Loucy (cell line): ENCODE results near the gene LYRM4.

ENCODE experiments used
- EZH2phosphoT487 ChIP-seq: fragments of 200-600 bp; IDR thresholded peaks from 2 replicates; pipeline ENCODE4 v1.6.1; 2018; ENCODE audit warnings: antibody characterized with exemption, mild to moderate bottlenecking, moderate library complexity, borderline replicate concordance
- TF ChIP-seq, protein P1 (sequence below): fragments of 200-600 bp; sonication (generic); conservative IDR thresholded peaks from 2 replicates; pipeline ENCODE4 v1.5.1; 2014; ENCODE audit warnings: mild to moderate bottlenecking, antibody characterized with exemption, low read length

DNA sequence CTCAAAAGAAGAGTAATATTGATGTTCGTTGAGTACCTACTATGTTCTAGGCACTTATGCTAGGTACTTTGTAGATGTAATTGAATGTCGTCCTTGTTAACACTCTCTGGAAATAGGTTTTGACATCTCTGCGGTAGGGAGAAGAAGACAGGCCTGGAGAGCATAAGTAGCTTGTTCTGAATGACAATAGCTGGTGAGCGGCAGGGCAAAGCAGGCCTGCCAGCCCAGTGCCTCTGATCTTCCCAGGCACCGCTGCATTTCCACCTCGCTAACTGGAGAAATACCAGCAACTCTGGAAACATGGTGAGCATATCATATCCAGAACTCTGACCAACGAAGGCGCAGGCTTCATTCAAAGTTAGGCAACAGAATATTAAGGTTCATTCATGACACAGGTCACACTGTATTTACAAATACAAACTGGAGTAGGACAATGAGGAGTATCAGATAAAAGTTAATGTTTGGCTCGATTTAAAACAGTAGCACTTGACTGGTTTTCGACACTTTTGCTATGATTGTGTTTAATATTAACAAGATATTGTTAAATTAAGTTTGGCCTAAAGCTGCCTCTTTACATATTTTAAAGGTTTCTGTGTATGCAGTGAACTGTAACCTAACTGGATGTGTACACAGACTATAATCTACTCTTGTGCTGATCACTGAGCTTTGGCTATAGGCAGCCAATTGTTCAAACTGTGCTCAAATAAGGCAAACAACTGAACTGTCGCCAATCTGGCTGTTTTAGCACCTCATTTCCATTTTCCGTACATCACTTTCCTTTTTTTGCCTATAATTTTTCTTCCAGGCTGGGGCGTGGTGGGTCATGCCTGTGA, 121.5 kb downstream of the LYRM4 start:
- TF ChIP-seq, protein P1, sequence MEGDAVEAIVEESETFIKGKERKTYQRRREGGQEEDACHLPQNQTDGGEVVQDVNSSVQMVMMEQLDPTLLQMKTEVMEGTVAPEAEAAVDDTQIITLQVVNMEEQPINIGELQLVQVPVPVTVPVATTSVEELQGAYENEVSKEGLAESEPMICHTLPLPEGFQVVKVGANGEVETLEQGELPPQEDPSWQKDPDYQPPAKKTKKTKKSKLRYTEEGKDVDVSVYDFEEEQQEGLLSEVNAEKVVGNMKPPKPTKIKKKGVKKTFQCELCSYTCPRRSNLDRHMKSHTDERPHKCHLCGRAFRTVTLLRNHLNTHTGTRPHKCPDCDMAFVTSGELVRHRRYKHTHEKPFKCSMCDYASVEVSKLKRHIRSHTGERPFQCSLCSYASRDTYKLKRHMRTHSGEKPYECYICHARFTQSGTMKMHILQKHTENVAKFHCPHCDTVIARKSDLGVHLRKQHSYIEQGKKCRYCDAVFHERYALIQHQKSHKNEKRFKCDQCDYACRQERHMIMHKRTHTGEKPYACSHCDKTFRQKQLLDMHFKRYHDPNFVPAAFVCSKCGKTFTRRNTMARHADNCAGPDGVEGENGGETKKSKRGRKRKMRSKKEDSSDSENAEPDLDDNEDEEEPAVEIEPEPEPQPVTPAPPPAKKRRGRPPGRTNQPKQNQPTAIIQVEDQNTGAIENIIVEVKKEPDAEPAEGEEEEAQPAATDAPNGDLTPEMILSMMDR: no peak
- TF ChIP-seq EZH2phosphoT487: no peak
